ENCODE results near the gene B4GALT6. TPM values are rescaled to one million over a fixed set of nuclear protein-coding genes. Genes with fewer than 3 reads are reported as not detected.

B4GALT6 gene
- total and polyA plus RNA-seq, 9 donors, result 2.1 to 16.5 (median 6.5) TPM

GRCh38 chr18:31577195-31577594 lies 107.2 kb downstream of the B4GALT6 start:
- H3K27ac ChIP-seq, result no peak overlapping the region
- H3K27me3 ChIP-seq, result no peaks in the 10 kb centered on the region
- intact Hi-C loops (cut with DNase I), result no loop called here
- WGBS, 3 donors, result 70 to 85% (median 80%) methylated on average over 1 of the region's 1 CpG
- H3K4me3 ChIP-seq, result no peak overlapping the region
- H3K9me3 ChIP-seq, result no peaks in the 10 kb centered on the region
- TF ChIP-seq CTCF (IDR thresholded peaks at IDR 0.05), result no peak
- no peaks in the 10 kb centered on the region for H3K4me1 ChIP-seq (ENCODE audit: insufficient read depth)
- DNase-seq, result no peak
- no peaks in the 10 kb centered on the region for H3K36me3 ChIP-seq

GRCh38 chr18:31576670-31577069 lies 107.7 kb downstream of the B4GALT6 start:
- intact Hi-C loops (cut with DNase I), result no loop called here
- WGBS, 3 donors, result 64 to 80% (median 78%) methylated on average over 4 of the region's 4 CpGs

GRCh38 chr18:31575515-31576257 lies 108.7 kb downstream of the B4GALT6 start:
- H3K4me1 ChIP-seq (ENCODE audit: insufficient read depth), result no peaks in the 10 kb centered on the region
- no peak for TF ChIP-seq CTCF (IDR thresholded peaks at IDR 0.05)
- no peak for TF ChIP-seq POLR2A (IDR thresholded peaks at IDR 0.05)
- TF ChIP-seq EP300 (IDR thresholded peaks at IDR 0.05), result no peak
- no peaks in the 10 kb centered on the region for H3K36me3 ChIP-seq
- no peak for DNase-seq
- WGBS, 3 donors, result 49 to 65% (median 64%) methylated on average over 3 of the region's 3 CpGs
- H3K4me3 ChIP-seq, result no peak overlapping the region
- no peaks in the 10 kb centered on the region for H3K27me3 ChIP-seq
- intact Hi-C loops (cut with DNase I), result no loop called here
- no peaks in the 10 kb centered on the region for H3K9me3 ChIP-seq
- no peak overlapping the region for H3K27ac ChIP-seq

More at GRCh38 chr18:31576670-31577069, 107.7 kb downstream of the B4GALT6 start:
- no peak overlapping the region for H3K4me3 ChIP-seq
- H3K27ac ChIP-seq, result no peak overlapping the region
- no peaks in the 10 kb centered on the region for H3K27me3 ChIP-seq
- no peaks in the 10 kb centered on the region for H3K4me1 ChIP-seq (ENCODE audit: insufficient read depth)
- no peaks in the 10 kb centered on the region for H3K36me3 ChIP-seq
- H3K9me3 ChIP-seq, result no peaks in the 10 kb centered on the region
- TF ChIP-seq POLR2A (IDR thresholded peaks at IDR 0.05) (no peak), EP300 (IDR thresholded peaks at IDR 0.05) (no peak), CTCF (IDR thresholded peaks at IDR 0.05) (no peak)
- DNase-seq, result no peak

GRCh38 chr18:31574359-31574758 lies 110.0 kb downstream of the B4GALT6 start:
- DNase-seq, result no peak

More at GRCh38 chr18:31574359-31574758, 110.0 kb downstream of the B4GALT6 start:
- Histone ChIP-seq H3K36me3 (no peaks in the 10 kb centered on the region), H3K4me3 (no peak overlapping the region), H3K27me3 (no peaks in the 10 kb centered on the region), H3K4me1 (ENCODE audit: insufficient read depth) (no peaks in the 10 kb centered on the region), H3K9me3 (no peaks in the 10 kb centered on the region), H3K27ac (no peak overlapping the region)
- no peak for TF ChIP-seq POLR2A (IDR thresholded peaks at IDR 0.05)
- no peak for TF ChIP-seq EP300 (IDR thresholded peaks at IDR 0.05)
- no peak for TF ChIP-seq CTCF (IDR thresholded peaks at IDR 0.05)
- 57 to 80% (median 77%) methylated on average over 1 of the region's 1 CpG for WGBS, 3 donors
- intact Hi-C loops (cut with DNase I), result no loop called here

Other genes starting within 250 kb of the B4GALT6 start
- gene DSG3, start 236.8 kb downstream of the B4GALT6 start, total RNA-seq, result under 1 TPM in 3 of 7 donors, not detected in 4; under 0.01 to 0.05 (median 0.03) TPM
- not detected for gene DSG3, start 236.8 kb downstream of the B4GALT6 start, polyA plus RNA-seq
- gene DSG2, start 186.4 kb downstream of the B4GALT6 start, total RNA-seq, result 10 to 100 TPM; 15.7 to 43.7 (median 22.2) TPM
- gene DSG2, start 186.4 kb downstream of the B4GALT6 start, polyA plus RNA-seq, result 10 to 100 TPM; 13.7 to 17.8 TPM
- gene TTR, start 92.7 kb downstream of the B4GALT6 start, total RNA-seq, result 1 to 10 TPM in 1 of 7 donors, under 1 TPM in 2, not detected in 4; 0.92 to 3.0 (median 0.95) TPM
- not detected for gene TTR, start 92.7 kb downstream of the B4GALT6 start, polyA plus RNA-seq
- not detected for gene SLC25A52, start 76.3 kb upstream of the B4GALT6 start, total RNA-seq
- not detected for gene SLC25A52, start 76.3 kb upstream of the B4GALT6 start, polyA plus RNA-seq